Left lung (tissue), 10 donors: ENCODE measurements around the gene CD52. TPM values are rescaled to one million over a fixed set of nuclear protein-coding genes. Genes with fewer than 3 reads are reported as not detected.
"Not testable (repeated sequence)": the region's sequence is repeated elsewhere in the genome, so short reads cannot be mapped to it uniquely, and the experiment has no call there.

Source experiments
- ATAC-seq: fragments of 200-7000 bp; cut with Tn5 transposase; one replicate; pipeline ENCODE4 v1.9.1; 2020; ENCODE audit warnings: moderate library complexity
- DNase-seq, 4 donors: peaks; one replicate each; pipeline ENCODE4 v3.0.0-alpha.2; 2013 to 2020
- H3K27ac ChIP-seq, 2 donors: fragments of 200-600 bp; sonication (generic) in 1 of 2; one replicate each; pipeline versions ENCODE4 v1.5.0 to v1.8.0; 2020 to 2021
- H3K27me3 ChIP-seq, 2 donors: fragments of 200-600 bp; sonication (generic) in 1 of 2; one replicate each; pipeline versions ENCODE4 v1.5.0 to v1.8.0; 2020 to 2021
- H3K36me3 ChIP-seq, 2 donors: fragments of 200-600 bp; sonication (generic) in 1 of 2; one replicate each; pipeline versions ENCODE4 v1.5.0 to v1.8.0; 2020 to 2021
- H3K4me1 ChIP-seq, 2 donors: fragments of 200-600 bp; one replicate each; pipeline ENCODE4 v1.8.0; 2021
- H3K4me3 ChIP-seq, 2 donors: fragments of 200-600 bp; sonication (generic) in 1 of 2; one replicate each; pipeline versions ENCODE4 v1.5.0 to v1.8.0; 2020 to 2021; ENCODE audit warnings: mild to moderate bottlenecking in 1 of 2
- H3K9me3 ChIP-seq, 2 donors: fragments of 200-600 bp; sonication (generic) in 1 of 2; one replicate each; pipeline versions ENCODE4 v1.5.0 to v1.8.0; 2020 to 2021
- intact Hi-C, 2 donors: fragments of 100-400 bp; cut with DNase I; formaldehyde crosslinking; loops; one replicate each; pipeline versions ENCODE4 v1.11.2 to v1.14.2; 2022
- polyA plus RNA-seq, 6 donors: library from polyadenylated mRNA; unstranded; fragments of 120-200 nt; gene quantifications; one replicate each; pipeline ENCODE4 v1.2.1, GENCODE V29; 2013; ENCODE audit not compliant: insufficient read length in 6 of 6
- total RNA-seq, 2 donors: library from RNA; stranded (reverse); fragmentation: NEBNext Ultra II Directional; extraction: Animal tissue kit (Norgen Biotek cat#: 25700); gene quantifications; one replicate each; pipeline ENCODE4 v1.2.1, GENCODE V29; 2021
- TF ChIP-seq, protein P1 (sequence below), 2 donors: fragments of 200-600 bp; sonication (generic) in 1 of 2; IDR thresholded peaks; one replicate each; pipeline versions ENCODE4 v1.5.0 to v1.8.0; 2021; ENCODE audit warnings: antibody characterized with exemption in 2 of 2
- donor health status: DM: no; HTN: yes; CAD: no.
- donor health status: DM: no; HTN: no; CAD: no.

CD52 gene
- total and polyA plus RNA-seq, 8 donors, result 2.6 to 170 (median 6.1) TPM

DNA sequence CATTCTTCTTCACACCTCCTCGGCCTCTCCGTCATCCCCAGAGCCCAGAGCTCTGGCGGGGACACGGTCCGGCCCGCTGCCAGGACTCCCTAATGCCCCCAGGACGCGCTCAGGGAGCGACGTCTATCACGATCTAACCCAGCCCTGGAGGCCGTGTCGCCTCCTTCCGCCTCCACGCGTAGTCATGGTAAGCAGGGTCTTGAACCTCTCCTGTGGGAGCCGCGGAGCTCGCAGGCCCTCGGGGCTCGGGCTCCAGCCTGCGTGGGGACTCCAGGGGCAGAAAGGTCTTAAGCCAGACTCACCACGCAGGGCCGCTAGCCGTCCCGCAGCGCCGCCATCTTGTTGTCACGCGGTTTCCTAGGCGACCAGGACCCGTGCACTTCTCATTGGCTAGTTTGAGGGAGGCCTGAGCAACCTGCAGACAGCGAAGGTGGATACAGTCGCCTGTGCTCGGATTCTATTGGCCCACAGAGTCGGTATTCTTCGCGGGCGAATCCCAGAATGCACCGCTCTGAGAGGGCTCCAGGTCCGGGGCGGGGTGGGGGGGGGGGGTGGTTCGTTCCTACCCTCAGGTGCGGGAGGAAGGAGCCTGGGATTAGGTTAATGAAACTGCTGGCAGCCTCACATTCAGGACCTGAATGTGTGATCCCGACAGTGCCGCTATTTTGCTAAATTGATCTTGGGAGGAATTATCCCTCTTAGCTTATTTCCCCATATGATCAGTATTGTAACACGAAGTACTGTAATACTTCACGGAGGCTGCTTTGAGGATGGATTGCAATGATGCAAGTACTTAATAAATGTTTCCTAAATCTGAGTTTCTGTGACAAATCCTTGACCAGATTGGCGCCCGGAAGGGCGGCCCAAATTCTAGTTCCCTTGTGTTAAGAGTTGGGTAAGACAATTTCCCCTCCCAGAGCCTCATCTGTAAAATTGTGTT, 11.2 kb upstream of the CD52 start, which contains the start of gene UBXN11:
UBXN11 (minus strand) TSS at position 347 of the 940 bp plus-strand sequence. CDS start 3,753 bp downstream, outside the sequence.
- Histone ChIP-seq H3K9me3 (no peaks in the 10 kb centered on the region), H3K36me3 (no peaks in the 10 kb centered on the region), H3K27me3 (no peaks in the 10 kb centered on the region), H3K4me1 (peaks cover 0 to 53% of the 10 kb centered on the region in 2 donors), H3K4me3 (peak within 1 kb of the TSS; percentile 68 to 81), H3K27ac (peak within 1 kb of the TSS; percentile 69 to 90)
- TF ChIP-seq, protein P1, sequence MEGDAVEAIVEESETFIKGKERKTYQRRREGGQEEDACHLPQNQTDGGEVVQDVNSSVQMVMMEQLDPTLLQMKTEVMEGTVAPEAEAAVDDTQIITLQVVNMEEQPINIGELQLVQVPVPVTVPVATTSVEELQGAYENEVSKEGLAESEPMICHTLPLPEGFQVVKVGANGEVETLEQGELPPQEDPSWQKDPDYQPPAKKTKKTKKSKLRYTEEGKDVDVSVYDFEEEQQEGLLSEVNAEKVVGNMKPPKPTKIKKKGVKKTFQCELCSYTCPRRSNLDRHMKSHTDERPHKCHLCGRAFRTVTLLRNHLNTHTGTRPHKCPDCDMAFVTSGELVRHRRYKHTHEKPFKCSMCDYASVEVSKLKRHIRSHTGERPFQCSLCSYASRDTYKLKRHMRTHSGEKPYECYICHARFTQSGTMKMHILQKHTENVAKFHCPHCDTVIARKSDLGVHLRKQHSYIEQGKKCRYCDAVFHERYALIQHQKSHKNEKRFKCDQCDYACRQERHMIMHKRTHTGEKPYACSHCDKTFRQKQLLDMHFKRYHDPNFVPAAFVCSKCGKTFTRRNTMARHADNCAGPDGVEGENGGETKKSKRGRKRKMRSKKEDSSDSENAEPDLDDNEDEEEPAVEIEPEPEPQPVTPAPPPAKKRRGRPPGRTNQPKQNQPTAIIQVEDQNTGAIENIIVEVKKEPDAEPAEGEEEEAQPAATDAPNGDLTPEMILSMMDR (IDR thresholded peaks at IDR 0.05), result no peak
- intact Hi-C loops, result no loop called here
- DNase-seq (peak; percentile 77 to 95 (median 92)), ATAC-seq (peak; percentile 99)

DNA sequence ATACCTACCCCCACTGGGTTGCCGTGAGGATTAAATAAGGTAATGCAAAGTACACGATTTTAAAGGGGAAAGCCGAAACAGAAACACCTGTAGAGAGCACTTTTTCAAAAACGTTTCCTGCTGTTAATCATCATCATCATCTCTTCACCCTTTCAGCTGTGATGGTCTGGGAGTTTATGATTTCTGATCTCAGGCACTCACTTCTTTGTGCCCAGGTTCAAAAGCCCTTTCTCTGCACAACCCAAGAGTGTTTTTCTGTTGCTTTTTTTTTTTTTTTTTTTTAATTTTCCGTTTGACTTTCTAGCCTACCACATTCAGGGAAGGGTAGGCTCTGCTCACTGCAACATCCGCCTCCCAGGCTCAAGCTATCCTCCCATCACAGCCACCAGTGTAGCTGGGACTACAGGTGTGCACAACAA, 10.4 kb upstream of the CD52 start:
- Histone ChIP-seq H3K27ac (peak overlapping the region in 1 of 2 donors; percentile 90), H3K4me3 (peak overlapping the region in 1 of 2 donors; percentile 68)

DNA sequence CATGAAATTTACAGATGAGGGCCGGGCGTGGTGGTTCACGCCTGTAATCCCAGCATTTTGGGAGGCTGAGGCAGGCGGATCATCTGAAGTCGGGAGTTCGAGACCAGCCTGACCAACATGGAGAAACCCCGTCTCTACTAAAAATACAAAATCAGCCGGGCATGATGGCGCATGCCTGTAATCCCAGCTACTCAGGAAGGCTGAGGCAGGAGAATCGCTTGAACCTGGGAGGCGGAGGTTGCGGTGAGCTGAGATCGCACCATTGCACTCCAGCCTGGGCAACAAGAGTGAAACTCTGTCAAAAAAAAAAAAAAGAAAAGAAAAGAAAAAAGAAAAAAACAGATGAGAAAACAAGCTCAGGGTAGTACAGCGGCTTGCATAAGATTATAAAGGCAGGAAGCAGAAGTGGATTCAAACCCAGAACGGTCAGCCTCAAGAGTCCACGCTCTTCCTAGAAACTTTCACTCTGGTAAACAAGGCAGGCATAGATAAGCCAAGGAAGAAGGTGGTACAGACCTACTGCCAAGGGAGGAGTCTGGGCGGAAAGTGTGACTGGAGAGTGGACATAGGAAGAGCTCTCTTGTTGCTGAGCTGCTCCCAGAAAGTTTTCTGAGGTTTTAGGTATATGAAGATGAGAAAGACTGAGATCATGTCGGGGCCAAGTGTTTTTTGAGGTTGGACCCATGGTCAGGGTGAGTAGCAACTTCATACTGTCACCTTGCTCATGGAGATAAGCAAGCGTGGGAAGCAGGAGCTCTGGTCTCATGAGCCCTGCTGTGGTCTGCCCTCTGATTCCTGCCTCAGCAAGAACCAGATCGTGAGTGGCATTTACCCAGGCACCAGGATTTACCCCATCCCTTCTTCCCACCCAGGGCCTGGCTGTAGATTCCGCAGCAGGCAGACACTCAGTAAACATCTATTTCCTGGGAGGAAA, 9.5 kb upstream of the CD52 start:
- Histone ChIP-seq H3K4me1 (peaks cover 0 to 45% of the 10 kb centered on the region in 2 donors), H3K27ac (peak overlapping the region; percentile 26 to 90)
- H3K9me3 ChIP-seq, intact Hi-C loops, H3K36me3 ChIP-seq, H3K4me3 ChIP-seq, DNase-seq, H3K27me3 ChIP-seq, ATAC-seq: not testable (repeated sequence)

More for the DNA sequence above, 10.4 kb upstream of the CD52 start:
- H3K9me3 ChIP-seq, result no peaks in the 10 kb centered on the region
- TF ChIP-seq, protein P1 (IDR thresholded peaks at IDR 0.05), result no peak
- no peaks in the 10 kb centered on the region for H3K36me3 ChIP-seq
- intact Hi-C loops, result no loop called here
- H3K4me1 ChIP-seq, result peaks cover 0 to 53% of the 10 kb centered on the region in 2 donors
- DNase-seq (no peak), ATAC-seq (no peak)
- H3K27me3 ChIP-seq, result no peaks in the 10 kb centered on the region

DNA sequence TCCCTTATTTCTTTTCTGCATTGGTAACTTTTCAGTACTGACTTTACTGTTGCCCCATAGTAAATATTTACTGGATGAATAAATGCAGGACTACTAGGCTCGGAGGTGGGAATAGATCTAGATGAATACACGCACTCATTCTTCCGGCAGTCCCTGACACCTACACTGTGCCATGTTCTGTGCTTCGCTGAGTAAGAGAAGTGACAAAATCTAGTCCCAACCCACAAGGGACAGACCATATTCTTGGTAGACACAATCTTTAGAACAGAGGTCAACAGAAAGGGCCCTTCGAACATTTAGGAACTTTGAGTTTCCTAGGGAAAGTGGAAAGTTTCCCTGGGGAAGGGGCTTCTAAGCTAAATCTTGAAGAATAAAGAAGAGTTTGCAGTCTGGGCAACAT, 3.3 kb upstream of the CD52 start:
- H3K27ac ChIP-seq, result peak overlapping the region in 1 of 2 donors; percentile 77
- no peak overlapping the region for H3K4me3 ChIP-seq
- DNase-seq (no peak), ATAC-seq (no peak)
- H3K4me1 ChIP-seq, result peaks cover 0 to 57% of the 10 kb centered on the region in 2 donors
- intact Hi-C loops, result no loop called here
- H3K9me3 ChIP-seq, result no peaks in the 10 kb centered on the region
- no peaks in the 10 kb centered on the region for H3K27me3 ChIP-seq
- H3K36me3 ChIP-seq, result no peaks in the 10 kb centered on the region
- TF ChIP-seq, protein P1 (IDR thresholded peaks at IDR 0.05), result no peak
